RPMI7951 (cell line): ENCODE data around the gene LYPD8. TPM values are rescaled to one million over a fixed set of nuclear protein-coding genes. Genes with fewer than 3 reads are reported as not detected.
"Not testable (repeated sequence)": the region's sequence is repeated elsewhere in the genome, so short reads cannot be mapped to it uniquely, and the experiment has no call there.

ENCODE experiments used
- DNase-seq: peaks from one replicate; pipeline ENCODE4 v3.0.0-alpha.2; 2012; ENCODE audit warnings: low read depth
- total RNA-seq: library from RNA; depleted of rRNA; stranded (reverse); fragments of >200 nt; shearing (Covaris generic); gene quantifications from 2 replicates; pipeline ENCODE4 v1.2.3, GENCODE V29; 2014; rRNA removed

LYPD8 gene, protein sequence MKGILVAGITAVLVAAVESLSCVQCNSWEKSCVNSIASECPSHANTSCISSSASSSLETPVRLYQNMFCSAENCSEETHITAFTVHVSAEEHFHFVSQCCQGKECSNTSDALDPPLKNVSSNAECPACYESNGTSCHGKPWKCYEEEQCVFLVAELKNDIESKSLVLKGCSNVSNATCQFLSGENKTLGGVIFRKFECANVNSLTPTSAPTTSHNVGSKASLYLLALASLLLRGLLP
- total RNA-seq, result 1.4 and 2.1 TPM in 2 replicates

- no peak for DNase-seq
These were observed at the start of gene LYPD8 for GRCh38 chr1:248755517-248755916. Gene LYPD8 (minus strand): TSS chr1:248755759. CDS start chr1:248751081, 4,678 bp downstream.

GRCh38 chr1:248804771-248805681 lies 49.5 kb upstream of the LYPD8 start:
- no peak for DNase-seq

- DNase-seq, result not testable (repeated sequence)
These were observed 47.9 kb upstream of the LYPD8 start for GRCh38 chr1:248803501-248803900.

DNA sequence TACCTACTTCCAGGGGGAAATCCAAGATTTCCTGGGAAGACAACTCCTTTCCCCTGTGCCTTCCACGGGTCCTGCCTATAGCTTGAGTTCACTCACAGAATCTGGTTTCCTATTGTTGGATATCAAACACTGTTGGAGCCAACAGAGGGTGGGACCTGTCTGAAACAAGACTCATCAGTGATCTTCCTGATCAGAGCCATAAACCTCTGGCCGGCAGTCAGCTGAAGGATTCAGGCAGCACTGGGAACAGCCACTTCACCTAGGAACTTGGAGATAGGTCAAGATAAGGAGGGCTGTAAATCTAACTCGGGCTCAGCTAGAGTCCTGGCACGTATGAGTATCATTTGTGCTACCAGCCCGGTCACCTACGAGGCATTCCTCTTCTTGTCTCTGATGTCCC lies 46.9 kb upstream of the LYPD8 start:
- no peak for DNase-seq

DNA sequence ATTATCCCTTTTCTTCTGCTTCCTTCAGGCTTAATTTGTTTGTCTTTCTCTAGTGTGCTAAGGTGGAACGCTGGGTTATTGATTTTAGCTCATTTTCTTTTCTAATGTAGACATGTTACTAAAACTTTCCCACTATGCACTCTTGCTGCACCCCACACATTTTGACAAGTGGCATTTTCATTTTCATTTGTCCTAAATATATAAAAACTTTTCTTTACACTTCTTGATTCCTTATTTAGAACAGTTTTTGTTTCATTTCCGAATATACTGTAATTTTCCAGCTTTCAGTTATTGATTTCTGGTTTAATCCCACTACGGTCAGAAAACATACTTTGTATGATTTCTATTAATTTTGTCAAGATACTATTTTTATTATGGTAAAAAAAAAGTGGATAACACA lies 44.9 kb upstream of the LYPD8 start:
- no peak for DNase-seq

DNA sequence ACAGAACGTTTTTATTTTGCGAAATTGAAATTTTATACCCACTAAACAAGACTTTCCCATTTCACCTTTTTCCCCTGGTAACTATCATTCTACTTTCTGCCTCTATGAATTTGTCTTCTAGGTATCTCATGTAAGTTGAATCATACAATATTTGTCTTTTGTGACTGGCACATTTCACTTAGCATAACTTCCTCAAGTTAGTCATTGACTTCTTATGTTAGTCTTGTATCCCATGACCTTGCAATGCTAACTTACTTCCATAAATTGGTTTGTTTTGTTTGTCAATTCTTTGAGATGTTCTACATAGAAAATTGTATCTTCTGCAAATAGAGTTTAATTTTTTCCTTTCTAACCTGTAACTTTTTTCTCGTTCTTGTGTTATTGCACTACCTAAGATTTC lies 43.2 kb upstream of the LYPD8 start:
- no peak for DNase-seq

DNA sequence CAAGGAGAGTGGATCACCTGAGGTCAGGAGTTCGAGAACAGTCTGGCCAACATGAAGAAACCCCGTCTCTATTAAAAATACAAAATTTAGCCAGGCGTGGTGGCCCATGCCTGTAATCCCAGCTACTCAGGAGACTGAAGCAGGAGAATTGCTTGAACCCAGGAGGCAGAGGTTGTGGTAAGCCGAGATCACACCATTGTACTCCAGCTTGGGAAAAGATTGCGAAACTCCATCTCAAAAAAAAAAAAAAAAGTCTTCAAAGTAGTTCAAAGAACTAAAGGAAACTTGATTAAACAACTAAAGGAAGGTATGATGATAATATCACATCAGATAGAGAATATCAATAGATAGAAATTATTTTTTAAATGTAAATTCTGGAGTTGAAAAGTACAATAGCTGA lies 39.1 kb upstream of the LYPD8 start:
- not testable (repeated sequence) for DNase-seq

DNA sequence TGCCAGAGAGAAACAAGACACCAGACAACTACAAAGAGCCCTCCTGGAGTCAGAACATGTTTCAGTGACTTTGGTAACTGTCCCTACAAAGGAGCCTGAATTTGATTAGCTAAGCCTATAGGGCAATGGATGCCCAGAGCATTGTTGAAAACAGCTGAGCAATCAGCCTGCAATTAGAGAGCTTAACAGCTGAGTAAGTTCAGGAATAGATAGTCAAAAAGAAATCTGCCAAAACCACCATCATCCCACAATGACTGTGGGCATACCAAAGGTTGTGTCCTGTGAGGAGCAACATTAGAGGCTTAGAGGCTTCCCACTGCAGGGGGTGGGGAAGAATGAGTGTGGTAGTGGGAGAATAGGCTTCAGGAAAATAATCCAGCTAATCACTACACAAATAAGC lies 38.0 kb upstream of the LYPD8 start:
- DNase-seq, result no peak

GRCh38 chr1:248792342-248792741 lies 36.8 kb upstream of the LYPD8 start:
- DNase-seq, result no peak

DNA sequence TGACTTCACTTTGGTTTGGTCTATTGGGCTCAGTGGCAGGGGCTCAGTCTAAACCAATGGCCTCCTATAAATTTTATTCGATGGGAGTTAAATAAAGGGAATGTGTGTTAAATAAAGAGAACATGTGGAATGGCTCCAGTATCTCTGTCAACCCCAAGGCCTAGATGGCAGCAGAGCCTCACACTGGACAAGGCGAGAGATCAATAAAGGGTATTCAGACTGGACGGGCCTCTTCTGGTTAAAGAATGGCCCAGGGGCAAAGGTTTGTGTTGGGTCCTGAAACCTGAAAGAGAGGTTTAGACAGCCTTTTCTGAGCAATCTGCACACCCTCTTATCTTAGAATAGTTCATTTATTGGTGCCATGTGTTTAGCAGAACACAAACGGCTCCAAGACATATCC lies 35.5 kb upstream of the LYPD8 start:
- DNase-seq, result no peak

DNA sequence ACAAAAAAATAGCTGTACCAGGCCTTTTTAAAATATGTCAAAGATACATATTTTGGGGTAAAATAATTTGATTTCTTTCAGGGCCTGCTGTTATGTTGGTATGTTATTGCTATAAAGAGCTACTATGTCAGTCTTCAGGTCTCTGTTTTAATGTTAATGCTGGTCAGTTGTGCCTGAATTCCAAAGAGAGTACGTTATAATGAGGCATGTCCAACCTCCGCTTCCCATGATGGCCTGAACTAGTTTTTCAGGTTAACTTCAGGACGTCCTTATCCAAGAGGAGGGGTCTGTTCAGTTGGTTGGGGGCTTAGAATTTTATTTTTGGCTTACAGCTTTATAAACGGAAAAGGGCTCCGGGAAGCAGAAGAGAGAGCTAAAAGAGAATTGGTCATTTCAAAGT lies 34.9 kb upstream of the LYPD8 start:
- no peak for DNase-seq

- DNase-seq, result not testable (repeated sequence)
These were observed 33.8 kb upstream of the LYPD8 start for GRCh38 chr1:248789337-248789736.

DNA sequence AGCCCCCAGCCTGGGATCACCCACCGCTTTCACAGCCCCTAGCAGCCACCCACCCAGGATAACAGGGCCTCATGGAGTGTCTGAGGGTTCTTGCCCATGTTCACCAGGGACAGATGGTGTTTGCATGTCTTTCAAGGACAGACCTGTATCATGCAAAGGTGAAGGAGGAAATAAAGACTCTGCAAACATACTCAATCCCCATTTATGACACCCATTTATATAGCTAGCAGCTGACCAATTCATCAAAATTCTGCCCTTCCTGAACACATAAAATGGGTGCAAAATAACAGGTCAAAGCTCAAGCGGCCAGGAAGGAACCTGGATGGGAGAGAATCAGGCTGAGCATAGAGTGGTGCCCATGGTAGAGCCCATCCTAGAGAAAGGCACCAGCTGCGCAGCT lies 32.8 kb upstream of the LYPD8 start:
- no peak for DNase-seq

- DNase-seq, result no peak
These were observed 31.9 kb upstream of the LYPD8 start for GRCh38 chr1:248787430-248787829.

DNA sequence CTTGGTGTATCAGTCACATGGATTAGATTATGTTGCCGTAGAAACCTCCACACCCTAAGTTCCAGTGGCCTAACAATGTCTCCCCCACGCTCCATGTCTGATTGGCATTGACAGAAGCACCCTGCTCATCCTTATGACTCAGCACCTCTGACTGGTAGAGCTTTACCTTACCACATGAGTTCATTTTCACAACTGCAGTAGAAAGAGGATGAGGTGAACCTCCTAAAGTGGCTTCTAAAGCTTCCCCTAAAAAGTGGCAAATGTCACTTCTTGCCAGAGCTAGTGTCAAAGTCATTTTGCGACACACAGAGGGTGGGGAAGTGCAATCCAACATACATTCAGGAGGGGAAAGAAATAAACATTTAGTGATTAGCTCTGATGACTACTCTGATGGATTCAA lies 30.6 kb upstream of the LYPD8 start:
- DNase-seq, result no peak

DNA sequence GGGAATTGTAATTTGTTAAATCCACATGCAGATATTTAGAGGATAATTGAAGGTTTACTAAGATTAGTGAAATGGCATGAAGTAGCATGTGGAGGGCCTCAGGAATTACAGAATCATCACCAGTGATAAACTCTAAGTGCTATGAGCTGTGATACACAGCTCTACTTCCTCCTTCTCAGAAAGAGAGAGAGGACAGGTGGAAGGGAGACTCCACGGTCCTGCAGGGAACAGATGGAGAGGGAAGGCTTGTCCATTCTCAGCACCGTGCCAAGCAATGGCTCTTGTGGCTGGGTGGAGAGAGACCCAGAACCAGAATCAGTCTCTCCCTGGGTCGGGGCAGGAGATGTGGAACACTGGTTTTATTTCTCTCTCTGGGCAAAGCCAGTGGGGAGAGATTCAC lies 27.8 kb upstream of the LYPD8 start:
- no peak for DNase-seq

DNA sequence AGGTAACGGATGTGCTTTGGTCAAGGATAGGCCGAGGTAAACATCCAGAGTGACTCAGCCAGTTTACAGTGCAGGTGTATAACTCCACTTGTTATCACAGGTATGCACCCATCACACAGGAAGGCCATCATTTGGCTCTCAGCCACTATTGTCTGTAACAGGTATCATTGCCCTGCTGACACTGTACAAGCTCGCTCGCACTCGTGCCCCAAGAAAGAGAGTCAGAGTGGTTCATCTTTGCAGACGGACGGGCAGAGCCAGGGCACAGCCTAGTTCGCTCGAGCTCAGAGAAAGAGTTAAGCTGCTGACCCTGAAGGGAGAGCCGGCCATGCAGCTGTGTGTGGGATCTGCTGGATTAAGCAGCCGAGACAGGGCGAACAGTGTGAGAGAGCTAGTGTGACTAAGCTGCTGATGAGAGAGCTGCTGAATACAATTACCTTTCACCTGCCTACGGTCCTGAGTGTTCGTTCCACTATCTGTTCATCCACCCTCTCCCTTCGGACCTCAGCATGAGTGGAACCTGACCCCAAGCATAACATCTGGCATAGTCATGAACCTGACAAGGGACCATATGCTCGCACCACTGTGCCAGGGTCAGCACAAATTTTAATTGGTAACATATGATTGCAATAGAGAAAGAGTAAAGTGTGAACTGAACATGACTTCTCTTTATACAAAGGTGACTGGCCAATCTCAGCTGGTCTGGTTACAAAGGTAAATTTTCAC lies 27.0 kb upstream of the LYPD8 start:
- no peak for DNase-seq

DNA sequence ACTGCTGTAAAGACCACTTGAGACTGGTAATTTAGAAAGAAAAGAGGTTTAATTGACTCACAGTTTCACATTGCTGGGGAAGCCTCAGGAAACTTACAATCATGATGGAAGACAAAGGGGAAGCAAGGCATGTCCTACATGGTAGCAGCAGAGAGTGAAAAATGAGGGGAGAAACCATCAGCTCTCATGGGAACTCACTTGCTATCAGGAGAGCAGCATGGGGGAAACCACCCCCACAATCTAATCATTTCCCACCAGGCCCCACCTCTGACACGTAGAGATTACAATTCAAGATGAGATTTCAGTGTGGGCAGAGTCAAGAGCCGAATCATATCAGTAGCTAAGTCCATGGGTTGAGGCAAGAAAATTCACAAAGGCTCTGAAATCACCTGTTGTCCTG lies 23.8 kb upstream of the LYPD8 start:
- DNase-seq, result no peak

- no peak for DNase-seq
These were observed 23.3 kb upstream of the LYPD8 start for GRCh38 chr1:248778906-248779305.

DNA sequence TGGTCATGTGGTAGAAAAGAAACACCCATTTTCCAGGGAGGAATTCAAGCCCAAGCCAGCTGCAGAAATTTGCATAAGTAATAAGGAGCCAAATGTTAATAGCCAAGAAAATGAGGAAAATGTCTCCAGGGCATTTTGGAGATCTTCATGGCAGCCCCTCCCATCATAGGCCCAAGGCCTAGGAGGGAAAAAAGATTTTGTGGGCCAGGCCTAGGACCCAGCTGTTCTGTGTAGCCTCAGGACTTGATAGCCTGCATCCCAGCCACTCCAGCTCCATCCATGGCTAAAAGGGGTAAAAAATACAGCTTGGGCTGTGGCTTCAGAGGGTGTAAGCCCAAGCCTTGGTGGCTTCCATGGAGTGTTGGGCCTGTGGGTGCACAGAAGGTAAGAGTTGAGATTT lies 21.4 kb upstream of the LYPD8 start:
- DNase-seq, result no peak

- no peak for DNase-seq
These were observed 19.9 kb upstream of the LYPD8 start for GRCh38 chr1:248775441-248775840.

- no peak for DNase-seq
These were observed 4.1 kb upstream of the LYPD8 start for GRCh38 chr1:248759644-248760043.

GRCh38 chr1:248758352-248758751 lies 2.8 kb upstream of the LYPD8 start:
- no peak for DNase-seq
